MM.1S (cell line): ENCODE measurements around the gene HSPA1A.

ENCODE experiments used
- EZH2phosphoT487 ChIP-seq: fragments of 300-600 bp; sonication (generic); IDR thresholded peaks from 2 replicates; pipeline ENCODE4 v1.6.1; 2018; ENCODE audit warnings: antibody characterized with exemption, low read length
- TF ChIP-seq, protein P1 (sequence below): fragments of 300-600 bp; sonication (generic); IDR thresholded peaks from 2 replicates; pipeline ENCODE4 v1.5.1; 2016; ENCODE audit warnings: antibody characterized with exemption, low read length, mixed read lengths

DNA sequence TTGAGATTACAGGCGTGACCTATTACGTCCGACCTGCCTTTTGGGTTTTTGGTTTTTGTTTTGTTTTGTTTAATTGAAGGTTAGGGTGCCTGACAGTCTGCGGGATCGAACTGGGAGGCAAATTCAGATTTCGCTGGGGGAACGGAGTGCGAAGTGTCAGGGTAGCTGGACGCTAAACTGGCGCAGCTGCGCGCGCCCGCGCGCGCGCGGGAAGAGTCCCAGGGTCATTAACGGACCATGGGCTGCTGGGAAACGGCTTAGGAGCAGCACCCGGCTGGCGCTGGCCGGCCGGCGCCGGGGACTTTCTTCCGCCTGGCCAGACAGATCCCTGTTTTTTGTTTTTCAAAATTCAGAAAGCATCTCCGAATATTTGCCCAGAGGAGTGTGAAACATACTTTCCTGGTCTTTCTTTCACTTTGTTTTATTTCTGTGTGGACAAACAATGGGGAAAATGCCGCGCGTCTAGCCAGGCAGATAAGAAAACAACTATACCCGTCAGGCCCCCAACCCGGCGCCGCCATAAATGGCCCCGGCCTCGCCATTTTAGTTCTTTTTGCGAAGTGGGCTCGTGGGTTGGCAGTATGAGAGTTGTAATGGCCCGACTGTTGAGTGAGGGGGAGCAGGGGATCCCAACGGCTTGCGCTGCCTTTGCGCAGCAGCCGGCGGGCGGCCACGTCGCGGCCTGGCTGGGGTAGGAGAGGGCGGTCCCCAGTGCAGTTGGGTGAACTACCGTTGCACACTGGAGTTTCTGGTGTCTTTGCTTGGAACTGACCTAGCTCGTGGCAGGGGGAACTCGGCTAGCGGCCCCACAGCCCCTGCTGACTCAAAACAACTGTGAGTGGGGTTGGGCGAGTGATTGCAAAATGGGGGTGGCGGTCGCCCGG is 19.3 kb downstream of the HSPA1A start:
- TF ChIP-seq, protein P1, sequence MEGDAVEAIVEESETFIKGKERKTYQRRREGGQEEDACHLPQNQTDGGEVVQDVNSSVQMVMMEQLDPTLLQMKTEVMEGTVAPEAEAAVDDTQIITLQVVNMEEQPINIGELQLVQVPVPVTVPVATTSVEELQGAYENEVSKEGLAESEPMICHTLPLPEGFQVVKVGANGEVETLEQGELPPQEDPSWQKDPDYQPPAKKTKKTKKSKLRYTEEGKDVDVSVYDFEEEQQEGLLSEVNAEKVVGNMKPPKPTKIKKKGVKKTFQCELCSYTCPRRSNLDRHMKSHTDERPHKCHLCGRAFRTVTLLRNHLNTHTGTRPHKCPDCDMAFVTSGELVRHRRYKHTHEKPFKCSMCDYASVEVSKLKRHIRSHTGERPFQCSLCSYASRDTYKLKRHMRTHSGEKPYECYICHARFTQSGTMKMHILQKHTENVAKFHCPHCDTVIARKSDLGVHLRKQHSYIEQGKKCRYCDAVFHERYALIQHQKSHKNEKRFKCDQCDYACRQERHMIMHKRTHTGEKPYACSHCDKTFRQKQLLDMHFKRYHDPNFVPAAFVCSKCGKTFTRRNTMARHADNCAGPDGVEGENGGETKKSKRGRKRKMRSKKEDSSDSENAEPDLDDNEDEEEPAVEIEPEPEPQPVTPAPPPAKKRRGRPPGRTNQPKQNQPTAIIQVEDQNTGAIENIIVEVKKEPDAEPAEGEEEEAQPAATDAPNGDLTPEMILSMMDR: no peak
- no peak for TF ChIP-seq EZH2phosphoT487
